ENCODE results near the gene PTCH2.

Gene PTCH2

DNA sequence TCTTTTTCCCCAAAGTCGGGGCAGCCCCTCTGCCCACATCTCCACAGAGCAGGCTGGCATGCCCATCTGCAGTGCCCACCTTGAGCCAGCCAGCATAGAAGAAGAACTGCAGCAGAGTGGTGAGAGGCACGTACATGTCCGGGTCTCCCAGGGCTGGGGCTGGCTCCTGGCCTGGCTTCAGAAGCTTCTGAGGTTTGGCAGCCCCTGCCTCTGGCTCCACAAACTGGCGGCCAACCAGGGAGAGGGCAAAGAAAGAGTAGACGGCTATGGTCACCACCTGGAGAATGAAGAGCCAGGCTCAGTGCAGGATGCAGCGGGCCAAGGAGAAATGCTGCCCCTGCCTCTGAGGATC lies 58.0 kb downstream of the PTCH2 start:
- DNase-seq (ENCODE audit: insufficient read length, low spot score) (no peak), FAIRE-seq (no peak)

- no peak for DNase-seq (ENCODE audit: insufficient read length, low spot score)
- no peak for FAIRE-seq
Observed at GRCh38 chr1:44784094-44785028, 58.7 kb downstream of the PTCH2 start.

DNA sequence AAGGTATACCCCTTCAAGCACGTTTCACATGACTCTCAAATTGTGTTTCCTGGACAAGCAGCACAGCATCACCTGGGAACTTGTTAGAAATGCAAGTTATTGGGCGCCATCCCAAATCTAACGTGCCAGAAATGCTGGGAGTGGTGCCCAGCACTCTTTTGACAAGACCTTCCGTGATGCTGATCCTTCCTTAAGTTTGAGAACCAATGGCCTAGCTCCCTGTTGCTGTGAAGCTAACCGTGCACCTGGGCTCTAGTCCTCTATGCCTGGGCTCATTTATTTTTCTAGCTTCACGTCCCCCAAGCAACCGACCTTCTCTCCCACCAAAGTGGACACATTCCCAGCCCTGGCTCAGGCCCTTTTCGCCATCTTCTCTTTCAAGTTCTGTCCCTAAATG lies 59.4 kb downstream of the PTCH2 start:
- DNase-seq (ENCODE audit: insufficient read length, low spot score) (no peak), FAIRE-seq (no peak)

- FAIRE-seq, result no peak
- DNase-seq (ENCODE audit: insufficient read length, low spot score), result no peak
Observed at GRCh38 chr1:44780583-44781121, 62.4 kb downstream of the PTCH2 start.

GRCh38 chr1:44778705-44779576 lies 64.1 kb downstream of the PTCH2 start:
- no peak for DNase-seq (ENCODE audit: insufficient read length, low spot score)
- no peak for FAIRE-seq

DNA sequence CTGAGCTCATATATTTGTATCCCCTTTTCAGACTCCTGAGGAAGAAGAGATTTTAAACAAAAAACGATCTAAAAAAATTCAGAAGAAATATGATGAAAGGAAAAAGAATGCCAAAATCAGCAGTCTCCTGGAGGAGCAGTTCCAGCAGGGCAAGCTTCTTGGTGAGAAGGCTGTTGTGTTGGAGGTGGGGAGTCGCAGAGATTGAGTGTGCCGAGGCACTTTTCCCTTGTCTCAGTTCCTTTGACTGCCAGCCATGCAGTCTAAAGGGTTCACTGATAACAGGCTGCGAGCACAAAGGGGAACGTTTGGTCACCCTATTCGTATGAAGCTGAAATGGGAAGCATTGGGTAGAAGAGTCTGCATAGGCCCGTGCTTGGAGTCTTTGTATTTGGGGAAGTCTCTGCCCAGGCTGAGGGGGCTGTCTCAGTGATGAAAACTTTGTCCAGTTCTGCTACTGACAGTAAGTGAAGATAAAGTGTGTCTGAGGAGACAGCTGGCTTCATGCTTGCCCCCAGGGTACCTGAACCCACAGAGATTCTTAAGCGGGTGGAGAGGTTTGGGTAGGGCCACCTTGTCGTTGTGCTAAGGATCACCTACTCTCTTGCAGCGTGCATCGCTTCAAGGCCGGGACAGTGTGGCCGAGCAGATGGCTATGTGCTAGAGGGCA lies 65.0 kb downstream of the PTCH2 start:
- FAIRE-seq (no peak), DNase-seq (ENCODE audit: insufficient read length, low spot score) (no peak)

- DNase-seq (ENCODE audit: insufficient read length, low spot score) (no peak), FAIRE-seq (no peak)
Observed at GRCh38 chr1:44777547-44777946, 65.5 kb downstream of the PTCH2 start.

- FAIRE-seq (no peak), DNase-seq (ENCODE audit: insufficient read length, low spot score) (no peak)
Observed at GRCh38 chr1:44776730-44777068, 66.4 kb downstream of the PTCH2 start.

DNA sequence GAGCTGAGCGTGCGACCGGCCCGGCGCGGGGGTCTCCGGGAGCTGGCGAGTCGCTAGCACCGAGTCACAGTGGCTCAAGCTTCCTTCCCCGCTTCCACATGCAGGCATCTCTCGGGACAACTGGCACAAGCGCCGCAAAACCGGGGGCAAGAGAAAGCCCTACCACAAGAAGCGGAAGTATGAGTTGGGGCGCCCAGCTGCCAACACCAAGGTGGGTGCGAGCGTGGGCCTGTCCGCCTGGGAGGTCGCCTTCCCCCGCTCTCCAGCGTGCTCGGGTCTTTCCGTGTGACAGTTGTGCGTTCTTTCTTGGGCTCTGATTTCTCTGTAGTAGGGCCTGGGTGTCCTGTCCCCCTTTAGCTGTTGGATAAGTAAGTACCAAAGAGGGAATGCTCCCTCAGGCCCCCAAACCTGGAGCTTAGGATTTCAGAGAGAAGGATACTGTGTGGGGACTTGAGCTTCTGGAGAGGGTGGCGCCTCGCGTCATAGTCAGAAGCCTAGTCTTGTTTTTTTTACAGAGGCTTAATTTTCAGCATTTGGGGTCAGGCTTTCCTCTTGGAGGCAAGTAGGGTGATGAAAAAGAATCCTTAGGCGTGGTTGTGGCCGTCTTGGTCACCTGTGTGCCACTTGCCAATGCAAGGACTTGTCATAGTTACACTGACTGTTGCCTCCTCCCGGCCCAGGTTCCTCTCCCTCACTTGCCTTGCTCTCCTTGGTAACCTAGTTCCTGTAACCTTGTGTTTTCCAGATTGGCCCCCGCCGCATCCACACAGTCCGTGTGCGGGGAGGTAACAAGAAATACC lies 66.9 kb downstream of the PTCH2 start:
- FAIRE-seq (no peak), DNase-seq (ENCODE audit: insufficient read length, low spot score) (no peak)

DNA sequence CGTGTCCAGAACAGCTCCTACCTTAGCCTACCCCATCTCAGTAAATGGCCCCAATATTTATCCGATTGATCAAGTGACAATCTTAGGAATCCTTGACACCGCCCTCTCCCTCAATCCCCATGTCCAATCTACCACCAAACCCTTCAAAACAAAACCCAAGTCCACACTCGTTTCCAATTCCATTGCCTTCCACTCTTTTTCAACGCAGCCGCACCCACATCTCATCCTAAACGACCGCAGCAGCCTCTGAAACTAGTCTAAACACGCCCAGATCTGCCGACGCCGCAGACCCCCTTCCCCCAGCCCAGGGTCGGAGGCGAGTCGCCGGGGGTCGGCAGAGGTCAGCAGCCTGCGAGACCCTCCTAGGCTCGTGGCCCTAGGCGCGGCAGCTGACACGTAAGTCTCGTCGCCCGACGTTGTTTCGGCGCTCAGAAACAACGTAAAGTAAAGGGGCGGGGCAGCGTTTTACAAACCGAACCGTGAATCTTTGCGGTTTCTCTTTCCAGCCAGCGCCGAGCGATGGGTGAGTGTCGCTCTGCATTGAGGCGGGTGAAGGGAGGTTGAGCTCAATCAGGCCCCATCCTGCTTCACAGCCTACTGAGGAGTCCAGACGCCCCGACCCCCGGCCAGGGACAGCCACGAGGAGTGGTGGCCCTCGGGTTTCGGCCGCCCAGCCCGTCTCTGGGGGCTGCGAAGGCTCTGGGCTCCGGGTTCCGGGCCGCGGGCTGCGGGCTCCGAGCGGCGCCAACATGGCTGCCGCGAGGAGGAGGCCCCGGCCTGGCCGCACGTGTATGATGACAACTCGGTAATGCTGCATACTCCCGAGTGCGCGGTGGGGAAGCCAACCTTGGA lies 67.7 kb downstream of the PTCH2 start, which contains the start of gene RPS8:
TSS of gene RPS8 (plus strand) at position 463 of the 852 bp plus-strand sequence. CDS start at position 520, 57 bp downstream.
- FAIRE-seq (no peak), DNase-seq (ENCODE audit: insufficient read length, low spot score) (peak; percentile 67)

All from HTR-8/SVneo (cell line).